Endothelial cell of umbilical vein (primary cell): Measurements from ENCODE around the gene CTIF. TPM values are rescaled to one million over a fixed set of nuclear protein-coding genes. Genes with fewer than 3 reads are reported as not detected.

ENCODE experiments used
- BruUV-seq: library from RNA; stranded (reverse); fragments of 400-500 nt; replicated peaks from 2 replicates; lab custom pipeline; 2021; lab: Mats Ljungman, UMichigan
- CTCF ChIA-PET: fragments of 300-600, 350-600 bp; sonication (Branson Sonifier 250); formaldehyde crosslinking; loops from one replicate; lab custom pipeline; 2021; ENCODE audit warnings: antibody characterized with exemption, inconsistent platforms; lab: Charles Lee
- POLR2A ChIA-PET: fragments of 300-600, 350-600 bp; sonication (Branson Sonifier 250); formaldehyde crosslinking; loops from one replicate; lab custom pipeline; 2021; ENCODE audit warnings: antibody characterized with exemption, inconsistent platforms; lab: Charles Lee
- DNase-seq: peaks from one replicate; pipeline ENCODE4 v3.0.0-alpha.2; 2011; ENCODE audit warnings: low read depth, low spot score
- FAIRE-seq: peaks from 2 replicates; lab custom pipeline; 2011; peaks lifted over from hg19 to GRCh38; lab: Jason Lieb, UNC
- H2AFZ ChIP-seq: 2 replicates; pipeline ENCODE4 v1.6.0; 2012; ENCODE audit warnings: low read depth, low read length, control low read depth, inconsistent platforms
- H3K27ac ChIP-seq: 2 replicates; pipeline ENCODE4 v1.5.1; 2011; ENCODE audit warnings: low read depth, mild to moderate bottlenecking, control low read depth, low read length, moderate library complexity; ENCODE audit not compliant: insufficient read depth
- H3K27me3 ChIP-seq, 2 experiments: 2 replicates each; pipeline versions ENCODE4 v1.6.0 to v1.6.1; 2011; ENCODE audit warnings: low read length in 2 of 2, mixed read lengths in 1 of 2; ENCODE audit not compliant: control insufficient read depth in 2 of 2, insufficient read depth in 2 of 2
- H3K36me3 ChIP-seq, 2 experiments: 2 replicates in 1 of 2; 3 replicates in 1 of 2; pipeline ENCODE4 v1.5.1; 2011; ENCODE audit warnings: low read length in 2 of 2, mild to moderate bottlenecking in 1 of 2, moderate library complexity in 1 of 2; ENCODE audit not compliant: control insufficient read depth in 2 of 2, insufficient read depth in 2 of 2; ENCODE audit errors: extremely low read depth in 1 of 2
- H3K4me1 ChIP-seq: 3 replicates; pipeline ENCODE4 v1.5.1; 2011; ENCODE audit warnings: mild to moderate bottlenecking, low read length; ENCODE audit not compliant: control insufficient read depth, insufficient read depth; ENCODE audit errors: extremely low read depth
- H3K4me2 ChIP-seq: 2 replicates; pipeline ENCODE4 v1.6.1; 2011; ENCODE audit warnings: low read length, control low read depth, mixed read lengths; ENCODE audit not compliant: insufficient read depth
- H3K4me3 ChIP-seq, 3 experiments: fragments of 200-600 bp in 1 of 3; sonication (generic), shearing (Covaris generic) in 1 of 3; replicated peaks in 1 of 3; 2 replicates each; pipeline ENCODE4 v1.5.1; 2011 to 2016; ENCODE audit warnings: control low read depth in 3 of 3, low read length in 3 of 3, mild to moderate bottlenecking in 2 of 3, inconsistent platforms in 1 of 3, low read depth in 1 of 3, moderate library complexity in 1 of 3; ENCODE audit not compliant: insufficient read depth in 1 of 3
- H3K79me2 ChIP-seq: 2 replicates; pipeline ENCODE4 v1.6.0; 2012; ENCODE audit warnings: low read length, inconsistent platforms; ENCODE audit not compliant: control insufficient read depth, insufficient read depth
- H3K9ac ChIP-seq: replicated peaks from 2 replicates; pipeline ENCODE3; 2011; ENCODE audit warnings: low read length, control low read depth; ENCODE audit not compliant: insufficient read depth; ENCODE audit errors: extremely low read depth
- H3K9me1 ChIP-seq: replicated peaks from 3 replicates; pipeline ENCODE4 v1.6.0; 2011; ENCODE audit warnings: mild to moderate bottlenecking, low read length; ENCODE audit not compliant: control insufficient read depth, insufficient read depth; ENCODE audit errors: extremely low read depth
- H3K9me3 ChIP-seq: replicated peaks from 2 replicates; pipeline ENCODE4 v1.5.1; 2012; ENCODE audit warnings: low read length, inconsistent platforms; ENCODE audit not compliant: control insufficient read depth, insufficient read depth
- H4K20me1 ChIP-seq: replicated peaks from 2 replicates; pipeline ENCODE3; 2011; ENCODE audit warnings: mild to moderate bottlenecking, low read length; ENCODE audit not compliant: control insufficient read depth, insufficient read depth; ENCODE audit errors: extremely low read depth
- GATA2 ChIP-seq: IDR thresholded peaks from 2 replicates; pipeline ENCODE4 v1.7.0; 2011; ENCODE audit warnings: low read depth, mild to moderate bottlenecking, moderate library complexity, mixed read lengths, low read length; ENCODE audit not compliant: insufficient read length, insufficient read depth
- JUN ChIP-seq: IDR thresholded peaks from 2 replicates; pipeline ENCODE4 v1.6.1; 2011; ENCODE audit warnings: borderline replicate concordance, low read depth; ENCODE audit not compliant: insufficient read length, insufficient read depth
- POLR2AphosphoS5 ChIP-seq: IDR thresholded peaks from 2 replicates; pipeline ENCODE4 v1.6.1; 2012; ENCODE audit warnings: low read depth, mild to moderate bottlenecking, control low read depth, low read length, moderate library complexity; ENCODE audit not compliant: insufficient read depth
- dilution Hi-C: fragments of 300-500 bp; cut with MboI; formaldehyde crosslinking; loops from one replicate; pipeline ENCODE4 v1.15.0; 2019; ENCODE audit warnings: low sequenced_read_pairs; ENCODE audit not compliant: extremely low pct_ligation_motif_present
- intact Hi-C: fragments of 100-400 bp; cut with micrococcal nuclease; formaldehyde crosslinking; loops from one replicate; pipeline ENCODE4 v1.10.0; 2022
- polyA plus RNA-seq, 4 experiments: library from polyadenylated mRNA; depleted of rRNA in 3 of 4; stranded (reverse) in 3 of 4; unstranded in 1 of 4; fragments of >200 nt; gene quantifications; 2 replicates each; pipeline versions ENCODE4 v1.2.1 to v1.2.3, GENCODE V29; 2011 to 2012; ENCODE audit warnings: missing spikeins in 1 of 4
- total RNA-seq: library from RNA; stranded (reverse); gene quantifications from 2 replicates; pipeline ENCODE4 v1.2.3, GENCODE V29; 2021
- TF ChIP-seq, protein P1 (sequence below), 2 donors: IDR thresholded peaks; 1 replicate in 1 of 2; 2 replicates in 1 of 2; pipeline ENCODE4 v1.5.1; 2011; ENCODE audit warnings: low read length in 2 of 2, mild to moderate bottlenecking in 2 of 2, moderate library complexity in 2 of 2, control low read depth in 1 of 2, inconsistent platforms in 1 of 2, low read depth in 1 of 2; ENCODE audit not compliant: insufficient read depth in 1 of 2; ENCODE audit errors: extremely low read depth in 1 of 2

CTIF gene
- total and polyA plus RNA-seq, 2 donors (not counting 3 experiments of a cell fraction or from before 2014, with no cell fraction given): 20.9 to 57.7 TPM

DNA sequence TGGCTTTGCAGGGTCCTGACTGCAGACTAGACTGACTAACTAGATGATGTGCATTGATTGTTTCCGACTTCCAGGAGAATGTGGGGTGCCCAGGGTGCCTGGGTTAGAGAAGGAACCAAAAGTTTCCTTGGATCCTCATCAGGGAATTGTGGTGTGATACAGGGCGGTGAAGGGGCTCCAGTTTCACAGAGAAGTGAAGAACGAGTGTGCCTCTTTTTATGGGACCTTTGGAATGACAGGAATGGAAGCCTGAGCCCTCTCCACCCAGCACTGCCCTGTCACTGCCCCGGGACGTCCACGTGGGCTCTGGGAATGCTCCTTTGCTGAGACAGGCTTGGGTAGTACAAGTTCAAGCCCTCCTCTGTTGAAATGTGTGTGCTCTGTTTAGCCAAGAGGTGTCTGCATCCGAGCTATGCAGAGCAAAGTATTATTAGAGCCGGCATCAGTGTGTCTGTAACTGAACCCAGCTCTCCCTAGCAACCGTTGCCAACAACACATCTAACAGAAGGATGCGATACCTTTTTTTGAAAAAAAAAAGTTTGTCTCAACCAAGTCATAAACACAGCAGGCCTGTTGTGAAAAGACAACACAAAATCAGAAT lies 228.4 kb downstream of the CTIF start:
- no peak overlapping the region for H2AFZ ChIP-seq
- FAIRE-seq (no peak), DNase-seq (no peak)
- POLR2A ChIA-PET: no interaction called here
- dilution Hi-C loops (no loop called here), intact Hi-C loops (no loop called here)
- no peak overlapping the region for H3K9ac ChIP-seq
- H3K4me2 ChIP-seq: no peak overlapping the region
- no peak for TF ChIP-seq JUN
- TF ChIP-seq, protein P1, sequence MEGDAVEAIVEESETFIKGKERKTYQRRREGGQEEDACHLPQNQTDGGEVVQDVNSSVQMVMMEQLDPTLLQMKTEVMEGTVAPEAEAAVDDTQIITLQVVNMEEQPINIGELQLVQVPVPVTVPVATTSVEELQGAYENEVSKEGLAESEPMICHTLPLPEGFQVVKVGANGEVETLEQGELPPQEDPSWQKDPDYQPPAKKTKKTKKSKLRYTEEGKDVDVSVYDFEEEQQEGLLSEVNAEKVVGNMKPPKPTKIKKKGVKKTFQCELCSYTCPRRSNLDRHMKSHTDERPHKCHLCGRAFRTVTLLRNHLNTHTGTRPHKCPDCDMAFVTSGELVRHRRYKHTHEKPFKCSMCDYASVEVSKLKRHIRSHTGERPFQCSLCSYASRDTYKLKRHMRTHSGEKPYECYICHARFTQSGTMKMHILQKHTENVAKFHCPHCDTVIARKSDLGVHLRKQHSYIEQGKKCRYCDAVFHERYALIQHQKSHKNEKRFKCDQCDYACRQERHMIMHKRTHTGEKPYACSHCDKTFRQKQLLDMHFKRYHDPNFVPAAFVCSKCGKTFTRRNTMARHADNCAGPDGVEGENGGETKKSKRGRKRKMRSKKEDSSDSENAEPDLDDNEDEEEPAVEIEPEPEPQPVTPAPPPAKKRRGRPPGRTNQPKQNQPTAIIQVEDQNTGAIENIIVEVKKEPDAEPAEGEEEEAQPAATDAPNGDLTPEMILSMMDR (IDR thresholded peaks at IDR 0.05; ENCODE audit: extremely low read depth in 1 of 2, insufficient read depth in 1 of 2, low read depth in 1 of 2, low read length in 2 of 2): no peak
- TF ChIP-seq POLR2AphosphoS5: no peak
- no peak for TF ChIP-seq GATA2
- H3K4me1 ChIP-seq: no peaks in the 10 kb centered on the region
- no peak overlapping the region for H3K27ac ChIP-seq
- H3K79me2 ChIP-seq: no peaks in the 10 kb centered on the region
- H3K9me3 ChIP-seq: no peaks in the 10 kb centered on the region
- no peaks in the 10 kb centered on the region for H3K9me1 ChIP-seq
- H3K27me3 ChIP-seq: no peaks in the 10 kb centered on the region
- no peak overlapping the region for H3K4me3 ChIP-seq
- no TSS peak for BruUV-seq
- no peaks in the 10 kb centered on the region for H4K20me1 ChIP-seq
- peaks cover 0 to 3% of the 10 kb centered on the region in 2 experiments for H3K36me3 ChIP-seq
- CTCF ChIA-PET: interaction anchor here (1.4 kb wide), 1 partner anchor 10 kb away, joined by 3 read pairs; no protein-coding TSS in a partner anchor
